Osteoblast (primary cell): Measurements from ENCODE around the gene CORIN. TPM values are rescaled to one million over a fixed set of nuclear protein-coding genes. Genes with fewer than 3 reads are reported as not detected.

Source experiments
- DNase-seq: peaks from one replicate; pipeline ENCODE4 v3.0.0; 2011; ENCODE audit warnings: low spot score, mixed read lengths; ENCODE audit not compliant: insufficient read length; ENCODE audit errors: missing footprints
- H2AFZ ChIP-seq: 2 replicates; pipeline ENCODE4 v1.6.0; 2011; ENCODE audit warnings: mild to moderate bottlenecking, low read length
- H3K27ac ChIP-seq: 2 replicates; pipeline ENCODE4 v1.5.1; 2011; ENCODE audit warnings: mild to moderate bottlenecking, low read depth, low read length, moderate library complexity
- H3K27me3 ChIP-seq: 2 replicates; pipeline ENCODE4 v1.6.0; 2012; ENCODE audit warnings: mild to moderate bottlenecking, control low read depth, inconsistent platforms, low read length, moderate library complexity; ENCODE audit not compliant: insufficient read depth
- H3K36me3 ChIP-seq: 2 replicates; pipeline ENCODE4 v1.5.1; 2011; ENCODE audit warnings: mild to moderate bottlenecking, low read length, control low read depth, moderate library complexity; ENCODE audit not compliant: insufficient read depth
- H3K4me1 ChIP-seq: 2 replicates; pipeline ENCODE4 v1.5.1; 2011; ENCODE audit warnings: mild to moderate bottlenecking, low read length, control low read depth, moderate library complexity; ENCODE audit not compliant: insufficient read depth
- H3K4me2 ChIP-seq: 2 replicates; pipeline ENCODE4 v1.6.0; 2011; ENCODE audit warnings: mild to moderate bottlenecking, low read length; ENCODE audit not compliant: insufficient read depth
- H3K4me3 ChIP-seq: fragments of 200-600 bp; sonication (generic); 3 replicates; pipeline ENCODE4 v1.5.1; 2012; ENCODE audit warnings: mild to moderate bottlenecking, low read length, inconsistent platforms; ENCODE audit not compliant: insufficient read depth
- H3K79me2 ChIP-seq: 2 replicates; pipeline ENCODE4 v1.6.0; 2012; ENCODE audit warnings: mild to moderate bottlenecking, low read length, control low read depth, inconsistent platforms; ENCODE audit not compliant: insufficient read depth
- H3K9me3 ChIP-seq: 2 replicates; pipeline ENCODE4 v1.5.1; 2011; ENCODE audit warnings: low read depth, low read length, control low read depth
- H4K20me1 ChIP-seq: 2 replicates; pipeline ENCODE4 v1.6.0; 2012; ENCODE audit warnings: mild to moderate bottlenecking, low read length, control low read depth; ENCODE audit not compliant: insufficient read depth
- total RNA-seq: library from RNA; depleted of rRNA; stranded (reverse); fragments of >200 nt; gene quantifications from 2 replicates; pipeline ENCODE4 v1.2.3, GENCODE V29; 2012
- TF ChIP-seq, protein P1 (sequence below): IDR thresholded peaks from 2 replicates; pipeline ENCODE4 v1.5.1; 2011; ENCODE audit warnings: mild to moderate bottlenecking, low read depth, low read length, moderate library complexity; ENCODE audit errors: extremely low read depth

Gene CORIN
- total RNA-seq, 1 donor, result 0.36 TPM

DNA sequence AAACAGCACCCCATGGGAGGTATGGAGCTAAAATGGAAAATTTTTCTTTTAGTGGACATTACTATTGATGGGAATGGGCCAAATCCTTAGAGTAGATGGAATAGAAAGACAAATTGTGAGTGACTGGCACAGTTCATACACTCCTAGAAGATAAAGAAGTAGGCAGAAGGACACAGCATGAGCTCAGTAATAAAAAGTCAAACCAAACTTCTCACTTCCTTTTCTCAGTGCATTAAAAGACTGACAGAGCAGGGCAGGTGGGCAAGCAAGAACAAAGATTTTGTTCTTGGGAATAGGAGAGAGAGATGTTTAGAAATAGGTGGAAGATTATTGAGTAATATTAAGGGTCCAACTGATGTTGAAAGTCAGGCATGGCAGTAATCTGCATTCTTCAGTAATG, 220.3 kb downstream of the CORIN start:
- no peaks in the 10 kb centered on the region for H4K20me1 ChIP-seq
- H3K4me3 ChIP-seq, result no peak overlapping the region
- H3K27ac ChIP-seq, result no peak overlapping the region
- H3K4me2 ChIP-seq, result no peak overlapping the region
- TF ChIP-seq, protein P1, sequence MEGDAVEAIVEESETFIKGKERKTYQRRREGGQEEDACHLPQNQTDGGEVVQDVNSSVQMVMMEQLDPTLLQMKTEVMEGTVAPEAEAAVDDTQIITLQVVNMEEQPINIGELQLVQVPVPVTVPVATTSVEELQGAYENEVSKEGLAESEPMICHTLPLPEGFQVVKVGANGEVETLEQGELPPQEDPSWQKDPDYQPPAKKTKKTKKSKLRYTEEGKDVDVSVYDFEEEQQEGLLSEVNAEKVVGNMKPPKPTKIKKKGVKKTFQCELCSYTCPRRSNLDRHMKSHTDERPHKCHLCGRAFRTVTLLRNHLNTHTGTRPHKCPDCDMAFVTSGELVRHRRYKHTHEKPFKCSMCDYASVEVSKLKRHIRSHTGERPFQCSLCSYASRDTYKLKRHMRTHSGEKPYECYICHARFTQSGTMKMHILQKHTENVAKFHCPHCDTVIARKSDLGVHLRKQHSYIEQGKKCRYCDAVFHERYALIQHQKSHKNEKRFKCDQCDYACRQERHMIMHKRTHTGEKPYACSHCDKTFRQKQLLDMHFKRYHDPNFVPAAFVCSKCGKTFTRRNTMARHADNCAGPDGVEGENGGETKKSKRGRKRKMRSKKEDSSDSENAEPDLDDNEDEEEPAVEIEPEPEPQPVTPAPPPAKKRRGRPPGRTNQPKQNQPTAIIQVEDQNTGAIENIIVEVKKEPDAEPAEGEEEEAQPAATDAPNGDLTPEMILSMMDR, result no peak
- H3K27me3 ChIP-seq, result no peaks in the 10 kb centered on the region
- H2AFZ ChIP-seq, result no peak overlapping the region
- H3K36me3 ChIP-seq, result no peaks in the 10 kb centered on the region
- peaks cover 4% of the 10 kb centered on the region for H3K4me1 ChIP-seq
- no peaks in the 10 kb centered on the region for H3K79me2 ChIP-seq
- DNase-seq, result no peak
- no peaks in the 10 kb centered on the region for H3K9me3 ChIP-seq

DNA sequence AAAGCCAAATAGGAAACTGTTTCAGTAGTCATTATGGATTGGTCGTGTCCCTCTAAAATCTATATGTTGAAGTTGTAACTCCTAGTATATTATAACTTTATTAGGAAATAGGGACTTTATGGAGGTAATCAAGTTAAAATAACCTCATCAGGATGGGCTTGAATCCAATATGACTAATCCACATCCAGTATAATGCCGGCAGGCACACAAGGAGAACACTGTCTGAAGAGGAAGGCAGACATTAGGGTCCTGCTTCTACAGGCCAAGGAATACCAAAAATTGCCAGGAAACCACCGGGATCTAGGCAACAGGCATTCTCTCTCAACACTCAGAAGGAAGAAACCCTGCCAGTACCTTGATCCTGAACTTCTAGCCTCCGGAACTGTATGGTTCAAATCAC, 222.5 kb downstream of the CORIN start:
- H4K20me1 ChIP-seq, result no peaks in the 10 kb centered on the region
- H3K27ac ChIP-seq, result no peak overlapping the region
- no peaks in the 10 kb centered on the region for H3K27me3 ChIP-seq
- no peak overlapping the region for H3K4me2 ChIP-seq
- no peaks in the 10 kb centered on the region for H3K79me2 ChIP-seq
- peaks cover 14% of the 10 kb centered on the region for H3K4me1 ChIP-seq
- TF ChIP-seq, protein P1, result no peak
- H3K9me3 ChIP-seq, result no peaks in the 10 kb centered on the region
- no peaks in the 10 kb centered on the region for H3K36me3 ChIP-seq
- DNase-seq, result no peak
- H2AFZ ChIP-seq, result peak overlapping the region; percentile 45
- H3K4me3 ChIP-seq, result no peak overlapping the region

DNA sequence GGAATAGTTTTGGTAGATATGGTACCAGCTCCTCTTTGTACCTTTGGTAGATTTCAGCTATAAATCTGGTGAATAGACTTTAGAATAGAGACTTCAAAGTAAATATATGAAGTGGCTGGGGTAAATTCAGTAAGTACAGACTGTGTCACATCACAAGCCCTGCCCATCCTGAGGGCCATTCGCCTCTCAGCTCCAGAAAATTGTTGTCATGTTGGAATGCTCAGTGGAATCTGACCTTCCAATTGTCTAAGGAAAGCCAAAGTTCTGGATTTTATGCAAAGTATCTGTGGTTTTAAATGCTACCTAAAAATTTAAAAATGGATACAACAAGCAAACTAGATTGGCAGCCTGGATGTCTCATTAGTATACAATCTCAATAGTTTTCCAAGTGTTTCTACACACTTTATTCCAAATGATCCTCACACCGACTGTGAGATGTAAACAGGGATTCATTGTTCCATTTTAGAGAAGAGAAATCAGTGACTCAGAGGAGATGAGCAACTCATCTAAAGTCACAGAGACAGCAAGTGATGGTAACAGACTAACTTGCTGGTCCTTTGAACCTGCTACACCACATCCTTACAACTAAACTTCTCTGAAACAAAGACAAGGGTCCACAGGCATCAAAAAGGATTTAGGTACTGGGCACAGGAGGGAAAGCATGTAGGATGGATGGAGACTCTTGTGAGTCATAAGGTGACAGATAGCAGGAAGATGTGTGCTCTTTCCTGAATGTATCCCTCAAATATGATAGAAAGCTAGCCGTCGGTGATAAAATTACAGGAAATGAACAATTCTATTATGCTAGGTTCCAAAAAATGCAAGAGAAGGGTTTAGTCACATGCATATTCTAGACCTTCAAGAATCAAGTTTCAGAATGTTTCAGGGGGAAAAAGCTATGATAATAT, 225.5 kb downstream of the CORIN start:
- H3K79me2 ChIP-seq, result no peaks in the 10 kb centered on the region
- H2AFZ ChIP-seq, result peak overlapping the region; percentile 20
- H3K27me3 ChIP-seq, result no peaks in the 10 kb centered on the region
- peaks cover 14% of the 10 kb centered on the region for H3K4me1 ChIP-seq
- peak overlapping the region; percentile 47 for H3K27ac ChIP-seq
- H3K36me3 ChIP-seq, result no peaks in the 10 kb centered on the region
- TF ChIP-seq, protein P1, result no peak
- H4K20me1 ChIP-seq, result no peaks in the 10 kb centered on the region
- DNase-seq, result peak; percentile 78
- peak overlapping the region; percentile 65 for H3K4me2 ChIP-seq
- peak overlapping the region; percentile 27 for H3K4me3 ChIP-seq
- no peaks in the 10 kb centered on the region for H3K9me3 ChIP-seq

DNA sequence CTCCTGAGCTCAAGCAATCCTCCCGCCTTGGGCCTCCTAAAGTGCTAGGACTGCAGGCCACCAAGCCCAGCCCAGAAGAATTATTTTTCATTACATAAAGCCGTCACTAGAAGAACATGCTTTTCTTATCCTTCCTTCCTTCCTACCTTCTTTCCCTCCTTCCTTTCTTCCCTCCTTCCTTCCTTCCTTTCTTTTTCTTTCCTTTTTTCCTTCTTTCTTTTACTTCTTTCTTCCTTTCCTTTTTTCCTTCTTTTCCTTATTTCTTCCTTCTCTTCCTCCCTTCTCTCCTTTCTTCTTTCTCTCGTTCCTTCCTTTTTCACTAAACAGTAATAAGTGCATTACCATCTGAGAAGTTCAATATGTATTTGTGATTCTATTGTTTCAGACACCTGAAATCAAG, 231.4 kb downstream of the CORIN start:
- H3K79me2 ChIP-seq, result no peaks in the 10 kb centered on the region
- TF ChIP-seq, protein P1, result no peak
- no peaks in the 10 kb centered on the region for H3K36me3 ChIP-seq
- H3K27me3 ChIP-seq, result no peaks in the 10 kb centered on the region
- no peak overlapping the region for H3K27ac ChIP-seq
- no peak overlapping the region for H3K4me2 ChIP-seq
- no peaks in the 10 kb centered on the region for H3K9me3 ChIP-seq
- no peak overlapping the region for H2AFZ ChIP-seq
- no peaks in the 10 kb centered on the region for H3K4me1 ChIP-seq
- H3K4me3 ChIP-seq, result no peak overlapping the region
- H4K20me1 ChIP-seq, result no peaks in the 10 kb centered on the region
- DNase-seq, result no peak
